Activated naive CD8-positive, alpha-beta T cell treated with anti-CD3 and anti-CD28 coated beads, Interleukin-2, amount 50 U/mL, for 24 hours (primary cell): Measurements from ENCODE around the gene CADM1.

Experiments
- ATAC-seq: fragments of 150-1000 bp; cut with Tn5 transposase; one replicate; pipeline ENCODE4 v1.10.0; 2021
- DNase-seq: peaks from one replicate; pipeline ENCODE4 v3.0.0; 2021
- H3K27ac Mint-ChIP-seq: one replicate; pipeline ENCODE4 v1.8.0; 2021; ENCODE audit warnings: mild to moderate bottlenecking, mixed read lengths
- H3K27me3 Mint-ChIP-seq: one replicate; pipeline ENCODE4 v1.8.0; 2021; ENCODE audit warnings: mixed read lengths
- H3K36me3 Mint-ChIP-seq: one replicate; pipeline ENCODE4 v1.8.0; 2021; ENCODE audit warnings: low read depth, mixed read lengths
- H3K4me1 Mint-ChIP-seq: one replicate; pipeline ENCODE4 v1.8.0; 2021; ENCODE audit warnings: mixed read lengths
- H3K4me3 Mint-ChIP-seq: one replicate; pipeline ENCODE4 v1.8.0; 2021; ENCODE audit warnings: mild to moderate bottlenecking, moderate library complexity, mixed read lengths
- H3K9me3 Mint-ChIP-seq: one replicate; pipeline ENCODE4 v1.8.0; 2021; ENCODE audit warnings: mixed read lengths

Gene CADM1

GRCh38 chr11:115133475-115134209 lies 370.6 kb downstream of the CADM1 start:
- ATAC-seq (no peak), DNase-seq (no peak)
- no peak overlapping the region for H3K4me3 Mint-ChIP-seq
- H3K9me3 Mint-ChIP-seq: peaks cover 4% of the 10 kb centered on the region
- H3K36me3 Mint-ChIP-seq: no peaks in the 10 kb centered on the region
- H3K4me1 Mint-ChIP-seq: no peaks in the 10 kb centered on the region
- no peak overlapping the region for H3K27ac Mint-ChIP-seq
- peaks cover 3% of the 10 kb centered on the region for H3K27me3 Mint-ChIP-seq

GRCh38 chr11:115132436-115133228 lies 371.6 kb downstream of the CADM1 start:
- Mint-ChIP-seq H3K27me3 (peaks cover 3% of the 10 kb centered on the region), H3K27ac (no peak overlapping the region), H3K4me3 (no peak overlapping the region), H3K9me3 (peaks cover 4% of the 10 kb centered on the region), H3K36me3 (no peaks in the 10 kb centered on the region), H3K4me1 (no peaks in the 10 kb centered on the region)
- DNase-seq: no peak
- ATAC-seq: no peak

- no peak for DNase-seq
- Mint-ChIP-seq H3K4me3 (no peak overlapping the region), H3K4me1 (no peaks in the 10 kb centered on the region), H3K27ac (no peak overlapping the region), H3K27me3 (peaks cover 1% of the 10 kb centered on the region), H3K36me3 (no peaks in the 10 kb centered on the region), H3K9me3 (peaks cover 12% of the 10 kb centered on the region)
- no peak for ATAC-seq
Observed at GRCh38 chr11:115129473-115130289, 374.5 kb downstream of the CADM1 start.

GRCh38 chr11:115128226-115128625 lies 376.0 kb downstream of the CADM1 start:
- no peaks in the 10 kb centered on the region for H3K4me1 Mint-ChIP-seq
- H3K27ac Mint-ChIP-seq: no peak overlapping the region
- no peaks in the 10 kb centered on the region for H3K27me3 Mint-ChIP-seq
- DNase-seq (no peak), ATAC-seq (no peak)
- no peaks in the 10 kb centered on the region for H3K36me3 Mint-ChIP-seq
- H3K9me3 Mint-ChIP-seq: peaks cover 8% of the 10 kb centered on the region
- H3K4me3 Mint-ChIP-seq: no peak overlapping the region

- Mint-ChIP-seq H3K4me3 (no peak overlapping the region), H3K36me3 (no peaks in the 10 kb centered on the region), H3K9me3 (peaks cover 8% of the 10 kb centered on the region), H3K27me3 (no peaks in the 10 kb centered on the region), H3K4me1 (no peaks in the 10 kb centered on the region), H3K27ac (no peak overlapping the region)
- ATAC-seq: no peak
- no peak for DNase-seq
Observed at GRCh38 chr11:115127790-115128189, 376.4 kb downstream of the CADM1 start.

- Mint-ChIP-seq H3K9me3 (peaks cover 8% of the 10 kb centered on the region), H3K36me3 (no peaks in the 10 kb centered on the region), H3K4me3 (no peak overlapping the region), H3K4me1 (no peaks in the 10 kb centered on the region), H3K27me3 (no peaks in the 10 kb centered on the region), H3K27ac (no peak overlapping the region)
- ATAC-seq (peak; percentile 21), DNase-seq (no peak)
Observed at GRCh38 chr11:115126515-115127208, 377.6 kb downstream of the CADM1 start.

- H3K4me3 Mint-ChIP-seq: no peak overlapping the region
- DNase-seq: no peak
- H3K27me3 Mint-ChIP-seq: no peaks in the 10 kb centered on the region
- H3K36me3 Mint-ChIP-seq: no peaks in the 10 kb centered on the region
- peaks cover 8% of the 10 kb centered on the region for H3K9me3 Mint-ChIP-seq
- no peak for ATAC-seq
- H3K4me1 Mint-ChIP-seq: no peaks in the 10 kb centered on the region
- no peak overlapping the region for H3K27ac Mint-ChIP-seq
Observed at GRCh38 chr11:115126092-115126491, 378.1 kb downstream of the CADM1 start.

- H3K4me3 Mint-ChIP-seq: no peak overlapping the region
- no peak for DNase-seq
- H3K4me1 Mint-ChIP-seq: no peaks in the 10 kb centered on the region
- peaks cover 8% of the 10 kb centered on the region for H3K9me3 Mint-ChIP-seq
- H3K27me3 Mint-ChIP-seq: no peaks in the 10 kb centered on the region
- H3K36me3 Mint-ChIP-seq: no peaks in the 10 kb centered on the region
- no peak overlapping the region for H3K27ac Mint-ChIP-seq
- no peak for ATAC-seq
Observed at GRCh38 chr11:115124786-115125185, 379.4 kb downstream of the CADM1 start.

GRCh38 chr11:115123641-115124040 lies 380.6 kb downstream of the CADM1 start:
- H3K9me3 Mint-ChIP-seq: peaks cover 8% of the 10 kb centered on the region

GRCh38 chr11:115122274-115122673 lies 381.9 kb downstream of the CADM1 start:
- H3K4me3 Mint-ChIP-seq: no peak overlapping the region
- no peaks in the 10 kb centered on the region for H3K36me3 Mint-ChIP-seq
- H3K27ac Mint-ChIP-seq: no peak overlapping the region
- no peak for ATAC-seq
- DNase-seq: no peak
- peaks cover 8% of the 10 kb centered on the region for H3K9me3 Mint-ChIP-seq
- H3K27me3 Mint-ChIP-seq: no peaks in the 10 kb centered on the region
- no peaks in the 10 kb centered on the region for H3K4me1 Mint-ChIP-seq

More at GRCh38 chr11:115123641-115124040, 380.6 kb downstream of the CADM1 start:
- no peak for ATAC-seq
- no peak overlapping the region for H3K4me3 Mint-ChIP-seq
- DNase-seq: no peak
- H3K27ac Mint-ChIP-seq: no peak overlapping the region
- no peaks in the 10 kb centered on the region for H3K27me3 Mint-ChIP-seq
- no peaks in the 10 kb centered on the region for H3K36me3 Mint-ChIP-seq
- no peaks in the 10 kb centered on the region for H3K4me1 Mint-ChIP-seq
